IMR-90 (cell line): ENCODE results near the gene C1QTNF3. TPM values are rescaled to one million over a fixed set of nuclear protein-coding genes. Genes with fewer than 3 reads are reported as not detected.

ENCODE experiments used
- ATAC-seq: fragments of 200-7000 bp; cut with Tn5 transposase; 2 replicates; pipeline ENCODE4 v1.9.1; 2020; ENCODE audit warnings: low read depth, mild to moderate bottlenecking, moderate library complexity
- BruUV-seq: library from RNA; stranded (reverse); fragments of 400-500 nt; replicated peaks from 2 replicates; lab custom pipeline; 2021; lab: Mats Ljungman, UMichigan
- CTCF ChIA-PET: fragments of 300-600 bp; formaldehyde crosslinking; extraction: SDS; loops from one replicate; lab custom pipeline; 2021; ENCODE audit warnings: antibody characterized with exemption; lab: Yijun Ruan, JAX
- POLR2A ChIA-PET: fragments of 300-600 bp; sonication (Branson Sonifier 250); formaldehyde crosslinking; loops from one replicate; lab custom pipeline; 2022; ENCODE audit warnings: antibody characterized with exemption; ENCODE audit not compliant: unreplicated experiment; lab: Charles Lee
- DNase-seq: peaks from one replicate; pipeline ENCODE4 v3.0.0; 2013
- H2AFZ ChIP-seq: replicated peaks from 2 replicates; pipeline ENCODE3; 2013; ENCODE audit warnings: low read length, mild to moderate bottlenecking; ENCODE audit not compliant: poor library complexity
- H2AK5ac ChIP-seq: 2 replicates; pipeline ENCODE4 v1.6.1; 2013; ENCODE audit warnings: low read depth, low read length, inconsistent platforms
- H2AK9ac ChIP-seq: replicated peaks from 2 replicates; pipeline ENCODE3; 2013; ENCODE audit warnings: mild to moderate bottlenecking, low read depth, low read length, moderate library complexity; ENCODE audit not compliant: poor library complexity
- H2BK120ac ChIP-seq: 2 replicates; pipeline ENCODE4 v1.6.1; 2013; ENCODE audit warnings: low read depth, low read length, inconsistent platforms
- H2BK15ac ChIP-seq: 3 replicates; pipeline ENCODE4 v1.6.1; 2013; ENCODE audit warnings: low read depth, low read length, inconsistent platforms
- H2BK20ac ChIP-seq: 2 replicates; pipeline ENCODE4 v1.6.1; 2013; ENCODE audit warnings: low read depth, mild to moderate bottlenecking, inconsistent platforms, low read length, moderate library complexity
- H2BK5ac ChIP-seq: 2 replicates; pipeline ENCODE4 v1.6.1; 2013; ENCODE audit warnings: mild to moderate bottlenecking, low read depth, low read length, inconsistent platforms; ENCODE audit not compliant: poor library complexity, severe bottlenecking
- H3K14ac ChIP-seq: replicated peaks from 2 replicates; pipeline ENCODE4 v1.6.1; 2013; ENCODE audit warnings: low read depth, low read length, inconsistent platforms
- H3K18ac ChIP-seq: 2 replicates; pipeline ENCODE4 v1.6.1; 2013; ENCODE audit warnings: low read depth, low read length, control low read depth
- H3K23ac ChIP-seq: 2 replicates; pipeline ENCODE4 v1.6.1; 2013; ENCODE audit warnings: low read depth, low read length, inconsistent platforms
- H3K27ac ChIP-seq: 2 replicates; pipeline ENCODE4 v1.5.1; 2013; ENCODE audit warnings: mild to moderate bottlenecking, control low read depth, low read length; ENCODE audit not compliant: insufficient read depth
- H3K27me3 ChIP-seq: 2 replicates; pipeline ENCODE4 v1.6.1; 2013; ENCODE audit warnings: low read length; ENCODE audit not compliant: control insufficient read depth, insufficient read depth
- H3K36me3 ChIP-seq: 2 replicates; pipeline ENCODE4 v1.6.1; 2013; ENCODE audit warnings: low read length, mixed read lengths; ENCODE audit not compliant: control insufficient read depth, insufficient read depth
- H3K4ac ChIP-seq: 2 replicates; pipeline ENCODE4 v1.6.1; 2013; ENCODE audit warnings: low read depth, low read length, inconsistent platforms
- H3K4me1 ChIP-seq: 2 replicates; pipeline ENCODE4 v1.6.1; 2013; ENCODE audit warnings: low read length, mixed read lengths; ENCODE audit not compliant: control insufficient read depth, insufficient read depth
- H3K4me2 ChIP-seq: 2 replicates; pipeline ENCODE4 v1.6.1; 2013; ENCODE audit warnings: low read depth, mild to moderate bottlenecking, control low read depth, low read length, moderate library complexity
- H3K4me3 ChIP-seq: 2 replicates; pipeline ENCODE4 v1.5.1; 2013; ENCODE audit warnings: low read depth, mild to moderate bottlenecking, control low read depth, low read length, moderate library complexity; ENCODE audit not compliant: insufficient read depth
- H3K56ac ChIP-seq: 2 replicates; pipeline ENCODE4 v1.6.1; 2013; ENCODE audit warnings: low read length, inconsistent platforms; ENCODE audit not compliant: insufficient read depth; ENCODE audit errors: extremely low read depth
- H3K79me1 ChIP-seq, 2 experiments: 2 replicates each; pipeline ENCODE4 v1.6.1; 2013; ENCODE audit warnings: low read length in 2 of 2, inconsistent platforms in 1 of 2, low read depth in 1 of 2
- H3K9ac ChIP-seq: 2 replicates; pipeline ENCODE4 v1.6.1; 2013; ENCODE audit warnings: low read depth, low read length, control low read depth
- H3K9me1 ChIP-seq: 2 replicates; pipeline ENCODE4 v1.6.1; 2013; ENCODE audit warnings: low read length, inconsistent platforms; ENCODE audit not compliant: insufficient read depth
- H3K9me3 ChIP-seq: 2 replicates; pipeline ENCODE4 v1.6.1; 2013; ENCODE audit warnings: low read length; ENCODE audit not compliant: control insufficient read depth, insufficient read depth
- H4K20me1 ChIP-seq: 2 replicates; pipeline ENCODE4 v1.6.1; 2013; ENCODE audit warnings: low read length, inconsistent platforms; ENCODE audit not compliant: insufficient read depth
- H4K5ac ChIP-seq: 2 replicates; pipeline ENCODE4 v1.6.1; 2013; ENCODE audit warnings: mild to moderate bottlenecking, low read depth, low read length, control low read depth
- H4K8ac ChIP-seq, 2 experiments: 2 replicates each; pipeline ENCODE4 v1.6.1; 2013; ENCODE audit warnings: low read depth in 2 of 2, low read length in 2 of 2, control low read depth in 1 of 2, inconsistent platforms in 1 of 2
- H4K91ac ChIP-seq: 2 replicates; pipeline ENCODE4 v1.6.1; 2013; ENCODE audit warnings: low read depth, low read length, inconsistent platforms; ENCODE audit not compliant: insufficient read depth
- CEBPB ChIP-seq: IDR thresholded peaks from 2 replicates; pipeline ENCODE4 v1.6.1; 2012; ENCODE audit warnings: low read depth, low read length, improper control_type of control experiment
- FOS ChIP-seq: fragments of 150-350 bp; IDR thresholded peaks from 2 replicates; pipeline ENCODE4 v1.6.1; 2016; ENCODE audit warnings: low read depth, low read length
- RAD21 ChIP-seq: IDR thresholded peaks from 2 replicates; pipeline ENCODE4 v1.6.1; 2012; ENCODE audit warnings: low read length, improper control_type of control experiment
- SMC3 ChIP-seq: fragments of 150-350 bp; IDR thresholded peaks from 2 replicates; pipeline ENCODE4 v1.6.1; 2016; ENCODE audit warnings: low read depth, mild to moderate bottlenecking, antibody characterized with exemption, low read length, moderate library complexity
- WGBS, 2 experiments: methylation state at CpG; one replicate each; pipeline versions ENCODE4 v1.1.5 to v1.1.7; 2013; ENCODE audit warnings: missing lambda C conversion rate in 2 of 2; ENCODE audit not compliant: insufficient read length in 1 of 2; ENCODE audit errors: extremely low coverage in 2 of 2; 5-methylcytosine and 5-hydroxymethylcytosine counted together
- dilution Hi-C: fragments of 300-500 bp; cut with HindIII; formaldehyde crosslinking; loops from one replicate; pipeline ENCODE4 v1.14.3; 2018; ENCODE audit warnings: low sequenced_read_pairs; ENCODE audit not compliant: unreplicated experiment
- in situ Hi-C: fragments of 300-500 bp; cut with MboI; formaldehyde crosslinking; loops from 3 replicates; pipeline ENCODE4 v1.14.3; 2019; ENCODE audit warnings: low sequenced_read_pairs, inconsistent platforms, mixed read lengths
- intact Hi-C: fragments of 100-400 bp; cut with micrococcal nuclease; formaldehyde crosslinking; loops from 2 replicates; pipeline ENCODE4 v1.10.0; 2022
- polyA plus RNA-seq, 3 experiments: library from polyadenylated mRNA; depleted of rRNA; stranded (reverse); fragments of >200 nt; gene quantifications; 2 replicates each; pipeline ENCODE4 v1.2.3, GENCODE V29; 2012; ENCODE audit warnings: low replicate concordance in 1 of 3
- total RNA-seq: library from RNA; depleted of rRNA; stranded (reverse); fragments of >200 nt; gene quantifications from 2 replicates; pipeline ENCODE4 v1.2.3, GENCODE V29; 2012
- TF ChIP-seq, protein P1 (sequence below): conservative IDR thresholded peaks from 2 replicates; pipeline ENCODE4 v1.5.1; 2012; ENCODE audit warnings: mild to moderate bottlenecking, low read depth, low read length, improper control_type of control experiment

Gene C1QTNF3
- total and polyA plus RNA-seq, 2 of the 4 experiments (the other 2 are of a cell fraction), result 1.0 to 1.4 TPM

DNA sequence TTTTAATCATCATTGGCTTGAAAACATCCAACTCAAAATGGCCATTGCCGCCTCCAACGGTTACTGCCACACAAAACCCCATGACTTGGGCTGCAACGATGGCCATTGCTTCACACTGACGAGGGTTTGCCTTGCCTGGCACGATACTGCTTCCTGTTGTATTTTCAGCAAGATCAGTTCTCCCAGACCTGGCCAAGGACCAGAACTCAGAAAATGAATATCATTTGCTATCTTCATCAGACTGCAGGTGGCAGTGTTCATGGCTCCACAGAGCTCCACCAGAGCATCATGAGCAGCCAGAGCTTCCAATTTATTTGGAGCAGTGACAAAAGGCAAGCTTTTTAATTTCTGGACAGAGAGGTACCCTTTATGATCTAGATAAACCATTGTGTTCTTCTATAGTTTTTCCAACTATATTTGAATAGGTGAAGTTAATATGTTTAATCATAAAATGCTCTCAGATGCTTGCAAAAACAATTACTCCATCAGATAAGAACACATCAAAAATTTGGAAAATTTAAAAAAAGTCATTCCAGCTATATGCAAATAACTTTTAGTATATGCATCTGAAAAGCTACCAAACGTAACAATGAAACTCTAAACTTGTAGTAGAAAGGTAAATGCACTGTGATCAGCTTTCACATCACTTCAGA, 45.6 kb downstream of the C1QTNF3 start:
- H3K9me1 ChIP-seq, result peaks cover 3% of the 10 kb centered on the region; the same call in 1 of the 2 replicates
- POLR2A ChIA-PET, result no interaction called here
- H3K18ac ChIP-seq, result no peak overlapping the region
- CTCF ChIA-PET, result interaction anchor here (0.7 to 2.7 kb wide), 4 partner anchors 8 to 463 kb away, joined by 3 to 7 read pairs (median 6); no protein-coding TSS in a partner anchor
- no peak overlapping the region for H3K14ac ChIP-seq
- intact Hi-C loops, result loop anchor here (1.0 kb wide), 3 partner anchors 455 to 561 kb away; no protein-coding TSS in a partner anchor
- H4K91ac ChIP-seq, result no peak overlapping the region
- H3K4ac ChIP-seq, result no peak overlapping the region
- peaks cover 8% of the 10 kb centered on the region; the same call in 1 of the 2 replicates for H3K4me1 ChIP-seq
- H4K5ac ChIP-seq, result no peak overlapping the region
- no peak overlapping the region for H2BK120ac ChIP-seq
- peaks cover 1% of the 10 kb centered on the region; the same call in 1 of the 2 replicates for H3K36me3 ChIP-seq
- H2AK5ac ChIP-seq, result no peak overlapping the region
- no peak overlapping the region for H3K27ac ChIP-seq
- H3K9me3 ChIP-seq, result no peaks in the 10 kb centered on the region
- H3K4me2 ChIP-seq, result no peak overlapping the region
- no peaks in the 10 kb centered on the region for H4K20me1 ChIP-seq
- no peak overlapping the region for H4K8ac ChIP-seq
- H3K56ac ChIP-seq, result no peak overlapping the region
- no TSS peak for BruUV-seq
- no peak overlapping the region for H2BK20ac ChIP-seq
- H2AFZ ChIP-seq, result peak overlapping the region; percentile 78
- 20% methylated on average over 1 of the region's 6 CpGs; no CpG with 5 or more reads in 1 of the 2 experiments for WGBS, 2 experiments
- dilution Hi-C loops, result no loop called here
- 0 out of 4 replicates have a peak, but pooled peaks cover 0 to 5% of the 10 kb centered on the region in 2 experiments for H3K79me1 ChIP-seq
- in situ Hi-C loops, result loop anchor here (5.0 to 25.0 kb wide), 2 partner anchors 465 to 890 kb away; no protein-coding TSS in a partner anchor
- TF ChIP-seq CEBPB (peak; percentile 86), FOS (no peak), RAD21 (peak; percentile 81), SMC3 (peak; percentile 85)
- TF ChIP-seq, protein P1, sequence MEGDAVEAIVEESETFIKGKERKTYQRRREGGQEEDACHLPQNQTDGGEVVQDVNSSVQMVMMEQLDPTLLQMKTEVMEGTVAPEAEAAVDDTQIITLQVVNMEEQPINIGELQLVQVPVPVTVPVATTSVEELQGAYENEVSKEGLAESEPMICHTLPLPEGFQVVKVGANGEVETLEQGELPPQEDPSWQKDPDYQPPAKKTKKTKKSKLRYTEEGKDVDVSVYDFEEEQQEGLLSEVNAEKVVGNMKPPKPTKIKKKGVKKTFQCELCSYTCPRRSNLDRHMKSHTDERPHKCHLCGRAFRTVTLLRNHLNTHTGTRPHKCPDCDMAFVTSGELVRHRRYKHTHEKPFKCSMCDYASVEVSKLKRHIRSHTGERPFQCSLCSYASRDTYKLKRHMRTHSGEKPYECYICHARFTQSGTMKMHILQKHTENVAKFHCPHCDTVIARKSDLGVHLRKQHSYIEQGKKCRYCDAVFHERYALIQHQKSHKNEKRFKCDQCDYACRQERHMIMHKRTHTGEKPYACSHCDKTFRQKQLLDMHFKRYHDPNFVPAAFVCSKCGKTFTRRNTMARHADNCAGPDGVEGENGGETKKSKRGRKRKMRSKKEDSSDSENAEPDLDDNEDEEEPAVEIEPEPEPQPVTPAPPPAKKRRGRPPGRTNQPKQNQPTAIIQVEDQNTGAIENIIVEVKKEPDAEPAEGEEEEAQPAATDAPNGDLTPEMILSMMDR, result peak; percentile 76
- no peak overlapping the region for H2BK5ac ChIP-seq
- H2BK15ac ChIP-seq, result no peak overlapping the region
- no peak overlapping the region for H3K9ac ChIP-seq
- DNase-seq (peak; percentile 88), ATAC-seq (peak; percentile 81)
- H3K4me3 ChIP-seq, result no peak overlapping the region
- no peak overlapping the region for H3K23ac ChIP-seq
- no peak overlapping the region for H2AK9ac ChIP-seq
- no peaks in the 10 kb centered on the region for H3K27me3 ChIP-seq
